ENCODE results near the gene CHD2. TPM values are rescaled to one million over a fixed set of nuclear protein-coding genes. Genes with fewer than 3 reads are reported as not detected.
"Not testable (repeated sequence)": the region's sequence is repeated elsewhere in the genome, so short reads cannot be mapped to it uniquely, and the experiment has no call there.

Gene CHD2
- total RNA-seq, 2 donors from 2014 or later = 177 to 180 TPM

DNA sequence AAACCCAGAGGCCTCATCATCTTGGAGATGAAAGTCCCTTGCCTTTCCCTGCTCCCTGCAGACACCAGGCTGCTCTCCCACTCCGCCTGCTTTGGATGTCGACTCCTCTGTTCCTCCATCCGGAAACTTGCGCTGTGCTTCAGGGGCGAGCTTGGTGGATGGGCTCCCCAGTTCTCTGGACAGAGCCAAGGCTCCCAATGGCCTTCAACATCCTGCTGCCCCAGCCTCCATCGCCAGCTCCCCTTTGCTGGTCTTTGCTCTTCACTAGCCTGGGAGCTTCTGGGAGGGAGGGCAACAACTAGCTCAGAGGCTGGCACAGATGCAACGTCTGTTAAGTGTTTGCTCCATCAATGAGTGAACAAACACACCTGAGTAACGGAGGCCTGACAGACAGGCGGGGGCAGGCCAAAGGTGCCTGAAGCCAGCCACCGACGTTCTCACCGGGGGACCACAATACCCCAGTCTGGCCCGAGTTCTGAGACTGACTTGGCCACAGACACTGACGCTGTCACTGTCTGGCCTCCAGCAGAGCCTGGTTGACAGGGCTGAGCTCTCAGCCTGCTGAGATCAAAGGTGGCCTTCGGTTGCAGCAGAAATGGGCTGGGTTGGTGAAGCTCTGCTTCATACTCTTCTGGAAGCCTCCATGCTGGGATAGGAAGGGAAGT lies 149.9 kb downstream of the CHD2 start:
- peaks cover 34 to 41% of the 10 kb centered on the region in 2 donors for H3K4me1 Mint-ChIP-seq (ENCODE audit: low read depth in 2 of 2)
- ATAC-seq (no peak), DNase-seq (ENCODE audit: low spot score) (no peak)
- H3K4me3 Mint-ChIP-seq = no peak overlapping the region
- H3K27me3 Mint-ChIP-seq = peaks cover 6 to 8% of the 10 kb centered on the region in 2 donors
- H3K9me3 Mint-ChIP-seq = peaks cover 3% of the 10 kb centered on the region
- H3K36me3 Mint-ChIP-seq = peaks cover 9% of the 10 kb centered on the region
- H3K27ac Mint-ChIP-seq = no peak overlapping the region

- Mint-ChIP-seq H3K27ac (no peak overlapping the region), H3K9me3 (peaks cover 3% of the 10 kb centered on the region), H3K27me3 (peaks cover 6 to 8% of the 10 kb centered on the region in 2 donors), H3K4me1 (ENCODE audit: low read depth in 2 of 2) (peaks cover 34 to 41% of the 10 kb centered on the region in 2 donors), H3K4me3 (no peak overlapping the region), H3K36me3 (peaks cover 9% of the 10 kb centered on the region)
- no peak for ATAC-seq
- DNase-seq (ENCODE audit: low spot score) = no peak
Observed at GRCh38 chr15:93050648-93051047, 150.5 kb downstream of the CHD2 start.

DNA sequence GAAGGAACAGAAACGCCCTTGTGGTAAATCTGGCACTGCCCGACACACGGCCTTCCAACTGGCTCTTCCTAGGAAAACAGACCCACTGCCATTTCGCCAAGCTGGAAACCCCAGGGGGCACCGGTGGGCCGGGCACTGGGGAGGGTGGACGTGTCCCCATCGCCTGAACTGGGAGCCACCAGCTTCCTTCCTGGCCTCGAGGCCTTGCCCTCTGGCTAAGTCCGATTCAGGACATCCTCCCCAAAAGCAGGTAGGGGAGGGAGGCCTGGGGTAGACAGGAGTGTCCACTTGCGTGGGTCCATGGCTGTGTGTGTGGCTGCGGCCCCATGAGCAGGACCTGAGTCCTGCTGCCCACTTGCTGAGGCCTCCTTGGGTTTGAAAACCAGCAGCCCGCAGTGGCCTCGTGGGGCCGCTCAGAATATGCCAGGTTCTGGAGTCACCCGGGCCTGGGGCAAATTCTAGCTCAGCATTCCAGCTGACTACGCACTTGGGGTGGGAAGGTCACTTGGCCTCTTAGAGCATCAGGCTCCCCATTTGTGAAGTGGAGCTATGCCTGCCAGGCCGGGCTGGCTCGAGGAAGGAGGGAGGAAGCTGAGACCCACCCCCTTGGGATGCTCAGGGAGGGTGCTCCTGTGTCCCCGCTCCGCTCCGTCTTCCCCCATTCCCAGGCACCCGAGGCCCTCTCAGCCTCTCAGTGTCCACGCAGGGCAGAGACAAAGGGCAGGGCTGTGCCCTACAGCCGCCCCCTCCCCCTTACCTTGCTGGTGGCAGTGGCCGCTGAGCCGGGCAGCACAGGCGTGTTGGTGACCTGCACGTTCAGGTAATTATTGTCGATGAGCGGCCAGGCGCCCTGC lies 151.3 kb downstream of the CHD2 start:
- no peak for DNase-seq (ENCODE audit: low spot score)
- Mint-ChIP-seq H3K36me3 (peaks cover 1% of the 10 kb centered on the region), H3K27ac (no peak overlapping the region), H3K4me1 (ENCODE audit: low read depth in 2 of 2) (peaks cover 29 to 34% of the 10 kb centered on the region in 2 donors), H3K27me3 (peaks cover 6 to 8% of the 10 kb centered on the region in 2 donors), H3K4me3 (no peak overlapping the region), H3K9me3 (no peaks in the 10 kb centered on the region)
- no peak for ATAC-seq

- Mint-ChIP-seq H3K27ac (no peak overlapping the region), H3K4me3 (no peak overlapping the region), H3K4me1 (ENCODE audit: low read depth in 2 of 2) (peaks cover 26 to 31% of the 10 kb centered on the region in 2 donors), H3K9me3 (no peaks in the 10 kb centered on the region), H3K27me3 (peaks cover 6 to 8% of the 10 kb centered on the region in 2 donors), H3K36me3 (no peaks in the 10 kb centered on the region)
- ATAC-seq = no peak
- no peak for DNase-seq (ENCODE audit: low spot score)
Observed at GRCh38 chr15:93052090-93052879, 152.2 kb downstream of the CHD2 start.

- Mint-ChIP-seq H3K9me3 (no peaks in the 10 kb centered on the region), H3K4me1 (ENCODE audit: low read depth in 2 of 2) (peaks cover 5 to 8% of the 10 kb centered on the region in 2 donors), H3K36me3 (no peaks in the 10 kb centered on the region), H3K27ac (no peak overlapping the region), H3K27me3 (peaks cover 3 to 6% of the 10 kb centered on the region in 2 donors), H3K4me3 (no peak overlapping the region)
- DNase-seq (ENCODE audit: low spot score) = no peak
- ATAC-seq = no peak
Observed at GRCh38 chr15:93055211-93055610, 155.1 kb downstream of the CHD2 start.

DNA sequence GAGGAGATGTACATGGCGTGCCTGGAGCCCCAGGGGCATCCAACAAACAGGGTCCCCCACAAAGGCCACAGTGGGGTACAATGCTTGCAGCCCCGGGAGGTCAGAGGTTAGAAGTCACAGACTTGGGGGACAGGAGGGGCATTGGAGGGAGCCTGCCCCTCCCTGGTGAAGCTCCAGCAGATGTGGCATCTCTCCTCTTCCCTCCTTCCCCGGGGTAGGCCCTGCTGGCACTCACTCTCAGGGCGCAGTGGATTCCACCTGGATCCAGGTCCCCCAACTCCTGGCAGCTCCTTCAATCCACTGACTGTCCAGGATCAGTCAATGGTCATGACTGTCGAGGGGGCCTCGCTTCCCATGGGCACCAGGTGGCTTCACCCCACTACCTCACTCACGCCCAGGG lies 156.7 kb downstream of the CHD2 start:
- Mint-ChIP-seq H3K27me3 (peaks cover 3 to 6% of the 10 kb centered on the region in 2 donors), H3K9me3 (no peaks in the 10 kb centered on the region), H3K4me3 (no peak overlapping the region), H3K27ac (no peak overlapping the region), H3K36me3 (no peaks in the 10 kb centered on the region), H3K4me1 (ENCODE audit: low read depth in 2 of 2) (peaks cover 0 to 4% of the 10 kb centered on the region in 2 donors)
- ATAC-seq (no peak), DNase-seq (ENCODE audit: low spot score) (no peak)

DNA sequence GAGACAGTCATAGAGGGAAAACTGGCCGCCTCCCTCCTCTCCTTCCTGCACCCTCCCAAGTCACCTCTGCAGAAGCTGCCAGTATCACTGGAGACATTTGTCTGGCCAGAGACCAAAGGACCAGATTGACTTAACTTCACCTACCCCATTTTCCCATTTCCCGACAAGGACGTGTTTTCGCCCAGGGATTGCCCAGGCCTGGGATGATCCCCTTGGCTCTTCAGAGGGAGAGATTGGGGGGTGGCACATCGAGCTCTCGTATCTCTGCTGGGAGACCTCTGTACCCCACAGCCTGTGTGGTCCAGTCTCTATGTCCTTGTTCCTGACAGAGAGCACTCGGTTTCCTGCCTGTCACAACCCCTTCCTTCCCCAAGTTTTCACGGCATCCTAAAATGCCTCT lies 157.5 kb downstream of the CHD2 start:
- Mint-ChIP-seq H3K27ac (no peak overlapping the region), H3K4me3 (no peak overlapping the region), H3K9me3 (no peaks in the 10 kb centered on the region), H3K27me3 (peaks cover 6 to 14% of the 10 kb centered on the region in 2 donors), H3K4me1 (ENCODE audit: low read depth in 2 of 2) (peaks cover 0 to 4% of the 10 kb centered on the region in 2 donors), H3K36me3 (no peaks in the 10 kb centered on the region)
- DNase-seq (ENCODE audit: low spot score) = no peak
- no peak for ATAC-seq

- H3K4me3 Mint-ChIP-seq = no peak overlapping the region
- DNase-seq (ENCODE audit: low spot score) (no peak), ATAC-seq (no peak)
- peaks cover 6 to 18% of the 10 kb centered on the region in 2 donors for H3K27me3 Mint-ChIP-seq
- no peaks in the 10 kb centered on the region for H3K9me3 Mint-ChIP-seq
- H3K4me1 Mint-ChIP-seq (ENCODE audit: low read depth in 2 of 2) = peaks cover 0 to 4% of the 10 kb centered on the region in 2 donors
- H3K27ac Mint-ChIP-seq = no peak overlapping the region
- no peaks in the 10 kb centered on the region for H3K36me3 Mint-ChIP-seq
Observed at GRCh38 chr15:93058128-93058527, 158.0 kb downstream of the CHD2 start.

DNA sequence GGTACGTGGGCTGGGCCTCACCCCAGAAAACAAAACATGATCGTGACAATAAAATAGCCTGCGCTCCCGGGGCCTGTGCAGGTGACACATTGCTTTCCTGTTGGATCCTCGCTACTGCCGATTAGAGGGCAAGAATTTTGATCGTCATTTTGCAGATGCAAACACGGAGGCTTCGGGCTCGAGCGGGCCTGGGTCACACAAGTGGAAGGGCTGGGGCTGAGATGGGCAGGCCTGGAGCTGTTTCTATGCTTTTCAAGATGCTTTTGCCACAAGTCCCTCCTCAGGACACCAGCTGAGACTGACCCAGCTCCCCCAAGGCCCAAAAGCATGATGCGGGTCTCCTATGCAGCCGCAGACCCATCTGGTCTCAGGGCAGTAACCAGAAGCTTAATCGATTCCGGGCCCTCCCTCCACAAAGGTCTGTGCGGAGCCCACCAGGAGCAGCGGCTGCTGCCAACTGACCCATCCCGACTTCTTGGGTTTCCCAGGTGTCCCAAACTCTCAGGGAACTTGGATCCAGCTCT lies 158.8 kb downstream of the CHD2 start:
- H3K4me1 Mint-ChIP-seq (ENCODE audit: low read depth in 2 of 2) = peaks cover 0 to 4% of the 10 kb centered on the region in 2 donors
- no peaks in the 10 kb centered on the region for H3K9me3 Mint-ChIP-seq
- no peak overlapping the region for H3K27ac Mint-ChIP-seq
- DNase-seq (ENCODE audit: low spot score) (no peak), ATAC-seq (no peak)
- peaks cover 6 to 18% of the 10 kb centered on the region in 2 donors for H3K27me3 Mint-ChIP-seq
- H3K36me3 Mint-ChIP-seq = no peaks in the 10 kb centered on the region
- no peak overlapping the region for H3K4me3 Mint-ChIP-seq

- Mint-ChIP-seq H3K9me3 (no peaks in the 10 kb centered on the region), H3K4me1 (ENCODE audit: low read depth in 2 of 2) (peaks cover 0 to 2% of the 10 kb centered on the region in 2 donors), H3K4me3 (no peak overlapping the region), H3K27ac (no peak overlapping the region), H3K36me3 (no peaks in the 10 kb centered on the region), H3K27me3 (peaks cover 6 to 16% of the 10 kb centered on the region in 2 donors)
- no peak for DNase-seq (ENCODE audit: low spot score)
- no peak for ATAC-seq
Observed at GRCh38 chr15:93059442-93059841, 159.3 kb downstream of the CHD2 start.

DNA sequence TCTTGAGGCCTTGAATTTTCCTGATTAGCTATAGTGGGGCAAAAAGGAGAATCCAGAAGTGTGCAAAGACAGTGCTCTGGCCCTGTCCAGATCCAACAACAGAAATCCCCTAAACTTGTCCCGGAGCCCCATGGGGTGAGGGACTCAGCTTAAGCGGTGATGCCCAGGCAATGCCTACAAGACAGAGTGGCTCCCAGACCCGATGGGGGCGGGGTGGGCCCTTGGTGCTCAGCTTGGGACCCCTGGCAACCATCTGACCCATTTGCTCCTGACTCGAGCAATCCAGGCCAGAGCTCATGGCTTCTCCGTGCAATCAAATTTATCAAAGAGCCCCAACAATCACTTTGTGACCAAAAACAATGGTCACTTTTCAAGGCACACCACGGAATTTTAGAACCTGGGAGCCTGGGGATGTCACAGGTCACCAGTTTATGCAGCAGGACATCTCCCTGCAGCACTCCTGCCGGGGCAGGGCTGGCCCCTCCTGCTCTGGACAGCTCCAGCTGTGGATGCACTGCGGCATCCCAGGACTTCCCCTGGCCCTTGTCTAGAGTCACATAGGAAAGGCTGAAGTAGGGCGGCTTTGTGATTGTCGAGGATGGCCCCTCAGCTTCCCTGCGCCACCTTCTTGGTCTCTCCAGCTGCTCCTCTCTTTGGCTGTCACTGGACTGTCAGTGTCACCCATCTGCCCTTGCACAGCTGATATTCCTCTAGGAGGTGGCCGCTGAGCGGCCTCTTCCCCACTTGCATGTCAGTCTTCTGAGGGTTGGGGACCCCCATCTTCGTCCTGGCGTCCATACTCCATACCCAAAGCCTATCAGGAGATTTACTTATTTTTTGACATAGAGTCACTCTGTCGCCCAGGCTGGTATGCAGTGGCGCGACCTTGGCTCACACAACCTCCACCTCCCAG lies 160.5 kb downstream of the CHD2 start:
- Mint-ChIP-seq H3K27me3 (peaks cover 6 to 13% of the 10 kb centered on the region in 2 donors), H3K4me3 (no peak overlapping the region), H3K4me1 (ENCODE audit: low read depth in 2 of 2) (no peaks in the 10 kb centered on the region), H3K36me3 (no peaks in the 10 kb centered on the region), H3K27ac (no peak overlapping the region), H3K9me3 (no peaks in the 10 kb centered on the region)
- ATAC-seq (no peak), DNase-seq (ENCODE audit: low spot score) (no peak)

DNA sequence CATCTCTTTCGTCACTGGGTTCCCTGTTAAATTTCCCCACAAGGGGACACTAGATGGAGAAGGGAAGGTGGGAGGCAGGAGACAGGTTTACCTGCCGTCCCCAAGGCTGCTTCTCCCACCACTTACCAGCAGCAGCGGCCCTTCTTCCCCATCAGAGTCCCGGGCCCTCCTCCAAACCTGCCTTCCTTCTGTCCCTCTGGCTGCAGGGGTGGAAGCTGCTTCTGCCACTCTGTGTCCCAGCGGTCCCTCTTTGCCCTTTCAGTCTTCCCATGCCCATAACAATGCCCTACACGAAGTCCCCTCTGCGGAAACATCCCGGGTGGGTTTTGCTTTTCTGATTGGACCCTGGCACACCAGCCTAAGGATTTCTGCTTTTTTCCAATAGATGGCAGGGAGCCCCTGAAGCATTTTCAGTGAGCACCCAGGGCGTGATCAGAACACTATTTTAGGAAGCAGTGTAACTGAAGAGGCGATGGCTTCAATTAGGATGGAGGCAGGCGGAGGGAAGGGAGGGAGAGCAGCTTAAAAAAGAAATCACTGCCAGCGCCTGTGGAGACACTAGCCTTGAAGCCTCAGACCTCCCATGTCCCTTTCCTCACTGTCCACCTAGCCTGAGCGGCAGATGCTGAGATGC lies 162.6 kb downstream of the CHD2 start:
- ATAC-seq; H3K4me1 Mint-ChIP-seq (ENCODE audit: low read depth in 2 of 2); H3K36me3 Mint-ChIP-seq; H3K4me3 Mint-ChIP-seq; H3K9me3 Mint-ChIP-seq; H3K27ac Mint-ChIP-seq; DNase-seq (ENCODE audit: low spot score): not testable (repeated sequence)
- peaks cover 6 to 13% of the 10 kb centered on the region in 2 donors for H3K27me3 Mint-ChIP-seq

Data from natural killer cell treated with Interleukin-12 subunit alpha and Interleukin-12 subunit beta and Interleukin-15 and Interleukin-18, amount 100 ng/mL, for 72 hours (primary cell).